Stimulated activated CD4-positive, alpha-beta T cell treated with anti-CD3 and anti-CD28 coated beads, Interleukin-1b, Interleukin-23, amount 100 ng/mL, for 24 hours (primary cell): Measurements from ENCODE around the gene DCHS1.

Experiments used
- DNase-seq, 4 experiments: peaks; one replicate each; pipeline ENCODE4 v3.0.0-alpha.2; 2020; ENCODE audit warnings: low read depth in 4 of 4, low spot score in 1 of 4

DCHS1 gene

GRCh38 chr11:6596239-6596877 lies 59.3 kb downstream of the DCHS1 start:
- no peak for DNase-seq

GRCh38 chr11:6594142-6594768 lies 61.4 kb downstream of the DCHS1 start:
- no peak for DNase-seq

GRCh38 chr11:6588018-6588417 lies 67.6 kb downstream of the DCHS1 start:
- DNase-seq, result no peak

DNA sequence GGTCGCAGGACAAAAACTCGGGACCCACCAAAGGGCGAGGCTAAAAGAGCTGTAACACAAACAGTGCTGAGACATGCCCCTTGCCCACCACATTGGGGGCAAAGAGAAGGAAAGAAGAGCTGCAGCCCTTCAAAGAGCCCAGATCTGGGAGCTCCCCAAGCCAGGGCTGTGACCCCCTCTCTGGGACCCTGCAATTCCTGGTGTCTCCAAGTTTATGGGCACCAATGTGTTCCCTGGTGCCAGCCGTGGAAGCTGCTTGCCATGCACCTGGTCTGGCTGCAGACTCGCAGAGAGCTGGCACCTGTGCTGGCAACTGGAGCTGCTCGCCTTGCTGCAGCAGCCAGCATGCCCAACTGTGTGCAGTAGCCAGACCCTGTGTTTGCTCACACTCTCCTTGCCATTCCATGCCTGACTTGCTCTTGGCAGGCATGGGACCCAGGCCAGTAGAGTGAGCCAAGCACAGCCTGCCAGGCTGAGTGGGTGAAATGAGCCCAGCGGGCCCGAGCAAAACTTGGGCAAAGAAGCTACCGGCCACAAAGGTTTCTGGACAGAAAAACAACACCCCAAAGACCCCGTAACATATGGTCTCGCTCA lies 68.2 kb downstream of the DCHS1 start:
- no peak for DNase-seq

GRCh38 chr11:6586434-6587359 lies 68.9 kb downstream of the DCHS1 start:
- no peak for DNase-seq

GRCh38 chr11:6584528-6584927 lies 71.1 kb downstream of the DCHS1 start:
- DNase-seq, result no peak

GRCh38 chr11:6583584-6583983 lies 72.0 kb downstream of the DCHS1 start:
- DNase-seq, result no peak

GRCh38 chr11:6579681-6580080 lies 75.9 kb downstream of the DCHS1 start:
- DNase-seq, result no peak

DNA sequence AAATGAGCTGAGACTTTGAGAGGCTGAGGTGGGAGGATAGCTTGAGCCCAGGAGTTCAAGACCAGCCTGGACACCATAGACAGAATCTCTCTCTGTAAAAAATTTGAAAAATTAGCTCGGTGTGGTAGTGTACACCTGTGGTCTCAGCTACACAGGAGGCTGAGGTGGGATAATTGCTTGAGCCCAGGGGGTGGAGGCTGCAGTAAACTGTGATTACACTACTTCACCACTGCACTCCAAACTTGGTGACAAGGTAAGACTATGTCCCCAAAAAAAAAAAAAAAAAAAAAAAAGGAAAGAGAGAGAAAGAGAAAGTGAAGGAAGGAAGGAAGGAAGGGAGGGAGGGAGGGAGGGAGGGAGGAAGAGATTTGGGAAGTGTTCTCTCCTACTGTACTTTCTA lies 77.5 kb downstream of the DCHS1 start:
- no peak for DNase-seq

DNA sequence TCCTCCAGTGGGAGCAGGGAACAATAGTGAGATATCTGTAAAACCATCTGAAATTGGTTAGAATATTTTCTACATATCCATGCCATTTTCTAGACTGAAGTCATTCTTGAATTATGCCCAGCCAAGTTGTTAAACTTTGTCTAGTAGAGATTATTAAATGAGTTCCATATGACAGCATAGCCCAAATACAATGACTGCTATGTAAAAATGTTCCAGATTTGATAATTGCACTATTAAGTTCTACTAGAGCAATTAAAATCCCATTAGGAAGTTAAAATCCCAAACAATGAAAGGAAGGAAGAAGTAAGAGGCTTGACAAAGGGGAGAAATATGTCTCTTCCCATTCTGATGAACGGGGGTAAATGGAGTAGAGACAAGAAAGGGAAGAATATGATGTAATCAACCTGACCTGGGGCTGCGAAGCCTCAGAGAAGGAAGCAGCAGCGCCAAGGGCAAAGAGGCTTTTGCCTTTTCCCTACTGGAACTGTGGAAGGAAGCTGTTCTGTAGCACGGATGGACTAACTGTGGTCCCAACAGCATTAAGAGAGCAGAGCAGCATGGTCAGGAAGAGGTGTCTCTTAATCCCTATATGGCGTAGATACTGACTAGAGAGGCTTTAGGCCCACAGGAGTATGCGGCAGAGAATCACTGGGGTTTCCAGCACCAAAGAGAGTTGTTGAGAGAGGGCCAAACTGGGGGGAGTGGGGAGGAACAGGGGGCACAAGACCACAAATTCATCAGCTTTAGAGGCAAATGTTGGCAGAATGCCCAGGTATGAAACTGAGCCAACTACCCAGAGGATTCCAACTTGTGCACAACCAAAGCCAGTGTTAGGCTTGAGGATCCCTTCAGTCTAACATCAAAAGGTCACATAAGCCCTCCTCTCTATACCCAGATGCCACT lies 78.9 kb downstream of the DCHS1 start:
- no peak for DNase-seq

DNA sequence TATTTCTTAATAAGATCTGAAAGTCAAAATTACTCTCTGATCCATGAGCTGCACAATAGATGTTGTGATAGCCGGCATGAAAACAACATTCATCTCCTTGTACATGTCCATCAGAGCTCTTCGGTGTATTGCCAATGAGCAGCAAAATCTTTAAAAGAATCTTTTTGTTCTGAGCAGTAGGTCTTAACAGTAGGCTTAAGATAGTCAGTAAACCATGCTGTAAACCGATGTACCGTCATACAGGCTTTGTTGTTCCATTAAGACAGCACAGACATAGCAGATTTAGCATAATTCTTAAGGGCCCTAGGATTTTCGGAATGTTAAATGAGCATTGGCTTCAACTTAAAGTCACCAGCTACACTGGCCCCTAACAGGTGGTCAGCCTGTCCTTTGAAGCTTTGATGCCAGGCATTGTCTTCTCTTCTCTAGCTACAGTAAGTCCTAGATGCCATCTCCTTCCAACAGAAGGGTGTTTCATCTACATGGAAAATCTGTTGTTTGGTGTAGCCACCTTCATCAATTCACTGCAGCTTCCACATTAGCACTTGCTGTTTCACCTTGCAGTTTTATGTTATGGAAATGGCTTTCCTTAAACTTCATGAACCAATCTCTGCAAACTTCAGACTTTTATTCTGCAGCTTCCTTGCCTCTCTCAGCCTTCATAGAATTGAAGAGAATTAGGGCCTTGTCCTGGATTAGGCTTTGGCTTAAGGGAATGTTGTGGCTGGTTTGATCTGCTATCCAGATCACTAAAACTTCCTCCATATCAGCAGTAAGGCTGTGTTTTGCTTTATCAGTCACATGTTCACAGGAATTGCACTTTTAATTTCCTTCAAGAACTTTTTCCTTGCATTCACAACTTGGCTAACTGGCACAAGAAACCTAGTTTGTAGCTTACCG lies 80.5 kb downstream of the DCHS1 start:
- no peak for DNase-seq

GRCh38 chr11:6572215-6572614 lies 83.4 kb downstream of the DCHS1 start:
- DNase-seq, result no peak

DNA sequence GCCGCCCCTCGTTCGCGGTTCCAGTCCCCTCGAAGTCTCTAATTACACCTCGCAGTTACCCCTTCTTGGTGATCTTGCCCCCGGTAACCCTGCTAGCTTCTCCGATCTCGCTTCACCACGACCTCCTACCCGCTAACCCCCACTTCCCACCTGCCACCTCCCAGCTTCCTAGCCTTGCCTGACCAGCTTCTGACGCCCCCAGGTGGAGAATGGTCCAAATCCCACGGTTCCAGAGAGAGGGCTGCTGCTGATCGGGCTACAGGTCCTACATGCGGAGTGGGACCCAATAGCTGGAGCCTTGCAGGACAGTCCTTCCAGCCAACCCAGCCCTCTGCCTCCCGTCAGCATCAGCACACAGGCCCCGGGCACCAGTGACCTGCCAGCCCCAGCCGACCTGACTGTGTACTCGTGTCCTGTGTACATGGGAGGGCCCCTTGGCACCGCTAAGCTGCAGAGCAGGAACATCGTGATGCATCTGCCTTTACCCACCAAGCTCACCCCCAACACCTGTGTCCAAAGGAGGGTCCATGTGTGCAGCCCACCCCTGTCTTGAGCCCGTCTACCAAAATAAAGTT lies 84.1 kb downstream of the DCHS1 start:
- DNase-seq, result no peak
